ENCODE data around the gene OR9A4.
"Not testable (repeated sequence)": the region's sequence is repeated elsewhere in the genome, so short reads cannot be mapped to it uniquely, and the experiment has no call there.

Gene OR9A4, protein sequence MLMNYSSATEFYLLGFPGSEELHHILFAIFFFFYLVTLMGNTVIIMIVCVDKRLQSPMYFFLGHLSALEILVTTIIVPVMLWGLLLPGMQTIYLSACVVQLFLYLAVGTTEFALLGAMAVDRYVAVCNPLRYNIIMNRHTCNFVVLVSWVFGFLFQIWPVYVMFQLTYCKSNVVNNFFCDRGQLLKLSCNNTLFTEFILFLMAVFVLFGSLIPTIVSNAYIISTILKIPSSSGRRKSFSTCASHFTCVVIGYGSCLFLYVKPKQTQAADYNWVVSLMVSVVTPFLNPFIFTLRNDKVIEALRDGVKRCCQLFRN

DNA sequence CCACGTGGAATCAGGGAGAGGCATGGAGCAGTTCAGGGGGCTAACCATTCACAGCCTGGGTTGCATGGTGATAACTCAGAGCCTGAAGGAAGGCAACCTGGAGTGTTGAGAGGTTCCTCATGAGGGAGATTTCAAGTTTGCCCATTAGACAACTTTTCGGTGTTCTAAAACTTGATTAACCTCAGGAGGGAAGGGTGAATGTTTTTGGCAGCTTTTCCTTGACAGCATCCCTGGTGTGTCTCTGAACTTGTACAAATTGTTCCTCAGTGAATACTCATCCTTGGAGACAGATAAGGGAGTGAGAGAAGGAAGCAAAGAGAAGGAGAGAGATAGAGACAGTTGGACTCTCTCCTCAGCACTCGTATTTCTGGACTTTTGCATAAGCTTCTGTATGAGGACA lies at the start of gene OR9A4:
Gene OR9A4 (plus strand): TSS at position 301 of the 400 bp plus-strand sequence. CDS start 2,477 bp downstream, outside the sequence.
- H3K9me3 Mint-ChIP-seq: no peaks in the 10 kb centered on the region
- CTCF ChIA-PET: no interaction called here
- H3K4me1 Mint-ChIP-seq: no peaks in the 10 kb centered on the region
- no peak for DNase-seq
- no peak within 1 kb of the TSS for H3K4me3 Mint-ChIP-seq
- no peaks in the 10 kb centered on the region for H3K36me3 Mint-ChIP-seq
- no peaks in the 10 kb centered on the region for H3K27me3 Mint-ChIP-seq
- H3K27ac Mint-ChIP-seq: no peak within 1 kb of the TSS

DNA sequence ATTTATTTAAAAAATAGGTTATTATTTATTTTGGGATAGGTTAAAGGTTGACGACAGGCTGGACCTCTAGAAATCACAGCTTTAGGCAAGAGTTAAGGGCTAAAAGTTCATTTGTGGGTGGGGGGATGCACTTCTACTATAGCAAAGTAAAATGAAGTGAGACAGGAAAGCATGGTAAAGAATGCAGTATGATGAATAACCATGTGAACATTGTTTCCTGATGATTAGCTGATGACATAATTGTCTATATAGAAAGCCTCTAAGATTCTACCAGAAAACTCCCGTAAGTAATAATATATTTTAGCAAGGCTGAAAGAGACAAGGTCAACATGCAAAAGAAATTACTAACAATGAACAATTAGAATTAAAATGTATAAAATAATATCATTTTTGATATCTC lies 49.2 kb upstream of the OR9A4 start:
- H3K27ac Mint-ChIP-seq: no peak overlapping the region
- H3K9me3 Mint-ChIP-seq: peaks cover 3% of the 10 kb centered on the region
- CTCF ChIA-PET: no interaction called here
- H3K4me3 Mint-ChIP-seq: no peak overlapping the region
- H3K36me3 Mint-ChIP-seq: no peaks in the 10 kb centered on the region
- no peak for DNase-seq
- H3K4me1 Mint-ChIP-seq: no peaks in the 10 kb centered on the region
- no peaks in the 10 kb centered on the region for H3K27me3 Mint-ChIP-seq

DNA sequence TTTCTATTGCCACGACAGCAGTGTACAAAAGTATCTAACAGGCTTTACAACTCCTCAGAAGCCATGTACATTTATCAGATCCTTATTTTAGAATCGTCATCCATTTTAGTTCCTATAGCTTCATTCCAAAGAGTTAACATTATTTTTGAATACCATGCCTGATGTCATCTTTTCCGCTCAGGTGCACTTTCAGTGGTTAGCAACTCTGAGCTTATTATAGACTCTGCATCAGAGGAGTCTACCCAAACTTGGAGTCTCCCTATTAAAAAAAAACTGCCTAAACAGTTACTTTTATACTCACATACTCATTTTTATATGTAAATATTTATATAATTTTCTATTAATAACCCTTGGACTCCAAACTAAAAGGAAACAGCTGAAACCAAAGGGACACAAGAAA lies 43.3 kb upstream of the OR9A4 start:
- H3K4me1 Mint-ChIP-seq: no peaks in the 10 kb centered on the region

DNA sequence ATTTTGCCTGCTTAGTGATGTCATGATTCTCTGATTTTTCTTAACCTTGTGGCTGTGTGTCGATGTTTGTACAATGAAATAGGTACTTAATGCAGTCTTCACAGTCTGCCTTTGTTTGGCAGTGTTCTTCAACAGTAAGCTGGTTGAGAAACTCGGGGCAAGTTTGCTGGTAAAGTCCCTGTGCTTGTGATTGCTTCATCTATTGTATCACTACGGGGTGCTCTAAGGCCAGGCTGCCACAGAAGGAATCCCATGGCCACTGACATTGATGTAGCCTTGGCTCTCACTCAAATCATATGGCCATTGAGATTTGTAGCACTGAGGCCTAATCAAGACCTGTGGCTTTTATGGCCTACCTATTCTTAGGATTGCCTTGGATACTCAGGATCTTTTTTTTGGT lies 41.4 kb upstream of the OR9A4 start:
- no peaks in the 10 kb centered on the region for H3K4me1 Mint-ChIP-seq
- H3K27me3 Mint-ChIP-seq: no peaks in the 10 kb centered on the region
- CTCF ChIA-PET: no interaction called here
- no peak for DNase-seq
- peaks cover 3% of the 10 kb centered on the region for H3K9me3 Mint-ChIP-seq
- no peak overlapping the region for H3K4me3 Mint-ChIP-seq
- no peaks in the 10 kb centered on the region for H3K36me3 Mint-ChIP-seq
- no peak overlapping the region for H3K27ac Mint-ChIP-seq

More for the DNA sequence above, 43.3 kb upstream of the OR9A4 start:
- Mint-ChIP-seq H3K36me3 (no peaks in the 10 kb centered on the region), H3K9me3 (peaks cover 3% of the 10 kb centered on the region), H3K27ac (no peak overlapping the region), H3K4me3 (no peak overlapping the region), H3K27me3 (no peaks in the 10 kb centered on the region)
- DNase-seq: no peak
- CTCF ChIA-PET: no interaction called here

DNA sequence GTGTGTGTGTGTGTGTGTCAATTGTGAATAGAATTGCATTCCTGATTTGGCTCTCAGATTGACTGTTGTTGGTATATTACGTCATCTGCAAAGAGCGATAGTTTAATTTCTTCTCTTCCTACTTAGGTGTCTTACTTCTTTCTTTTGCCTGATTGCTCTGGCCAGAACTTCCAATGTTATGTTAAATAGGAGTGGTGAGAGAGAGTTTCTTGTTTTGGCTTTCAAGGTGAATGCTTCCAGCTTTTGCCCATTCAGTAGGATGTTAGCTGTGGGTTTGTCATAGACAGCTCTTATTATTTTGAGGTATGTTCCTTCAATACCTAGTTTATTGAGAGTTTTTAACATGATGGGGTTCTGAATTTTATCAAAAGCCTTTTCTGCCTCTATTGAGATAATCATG lies 40.7 kb upstream of the OR9A4 start:
- Mint-ChIP-seq H3K9me3 (no peaks in the 10 kb centered on the region), H3K4me1 (no peaks in the 10 kb centered on the region), H3K4me3 (no peak overlapping the region), H3K27me3 (no peaks in the 10 kb centered on the region), H3K27ac (no peak overlapping the region), H3K36me3 (no peaks in the 10 kb centered on the region)
- DNase-seq: no peak
- CTCF ChIA-PET: no interaction called here

DNA sequence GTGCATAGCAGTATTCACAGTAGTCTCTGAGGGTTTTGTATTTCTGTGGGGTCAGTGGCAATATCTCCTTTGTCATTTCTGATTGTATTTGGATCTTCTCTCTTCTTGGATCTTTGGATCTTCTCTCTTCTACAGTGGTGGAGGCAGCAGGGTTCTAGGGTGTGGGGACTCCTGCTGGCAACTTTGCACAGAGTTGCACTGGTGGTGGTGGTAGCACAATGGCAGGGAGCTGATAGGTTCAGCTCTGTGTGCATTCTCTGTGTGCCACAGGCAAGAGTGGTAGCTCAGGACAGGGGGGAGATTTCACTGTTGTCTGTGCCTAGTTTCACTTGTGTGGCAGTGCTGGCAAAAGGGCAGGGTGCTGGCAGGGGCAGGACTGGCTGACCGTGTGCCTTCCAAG lies 39.8 kb upstream of the OR9A4 start:
- CTCF ChIA-PET: interaction anchor here (0.7 kb wide), 1 partner anchor 161 kb away, joined by 3 read pairs; no protein-coding TSS in a partner anchor
- no peak overlapping the region for H3K4me3 Mint-ChIP-seq
- H3K36me3 Mint-ChIP-seq: no peaks in the 10 kb centered on the region
- no peaks in the 10 kb centered on the region for H3K9me3 Mint-ChIP-seq
- no peaks in the 10 kb centered on the region for H3K27me3 Mint-ChIP-seq
- no peak for DNase-seq
- no peak overlapping the region for H3K27ac Mint-ChIP-seq
- H3K4me1 Mint-ChIP-seq: no peaks in the 10 kb centered on the region

DNA sequence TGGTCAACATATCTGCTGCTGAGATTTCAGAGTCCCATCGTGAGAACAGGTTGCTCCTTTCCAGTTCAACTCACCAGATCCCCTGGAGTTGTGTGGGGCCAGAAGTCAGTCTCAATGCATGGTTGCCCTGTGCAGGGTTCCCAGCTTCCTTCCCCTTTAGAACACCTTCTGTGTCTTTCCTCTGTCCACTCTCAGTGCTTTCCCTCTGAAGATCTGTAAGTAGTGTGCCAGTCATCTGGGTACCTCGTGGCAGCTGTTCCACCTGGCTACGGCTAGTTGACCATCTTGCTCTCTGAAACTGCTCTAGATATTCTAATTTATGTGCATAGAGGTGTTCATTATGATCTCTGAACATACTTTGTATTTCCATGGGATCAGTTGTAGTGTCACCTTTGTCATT lies 38.8 kb upstream of the OR9A4 start:
- Mint-ChIP-seq H3K27ac (no peak overlapping the region), H3K9me3 (no peaks in the 10 kb centered on the region), H3K4me1 (no peaks in the 10 kb centered on the region), H3K36me3 (no peaks in the 10 kb centered on the region), H3K27me3 (no peaks in the 10 kb centered on the region), H3K4me3 (no peak overlapping the region)
- CTCF ChIA-PET: no interaction called here
- no peak for DNase-seq

DNA sequence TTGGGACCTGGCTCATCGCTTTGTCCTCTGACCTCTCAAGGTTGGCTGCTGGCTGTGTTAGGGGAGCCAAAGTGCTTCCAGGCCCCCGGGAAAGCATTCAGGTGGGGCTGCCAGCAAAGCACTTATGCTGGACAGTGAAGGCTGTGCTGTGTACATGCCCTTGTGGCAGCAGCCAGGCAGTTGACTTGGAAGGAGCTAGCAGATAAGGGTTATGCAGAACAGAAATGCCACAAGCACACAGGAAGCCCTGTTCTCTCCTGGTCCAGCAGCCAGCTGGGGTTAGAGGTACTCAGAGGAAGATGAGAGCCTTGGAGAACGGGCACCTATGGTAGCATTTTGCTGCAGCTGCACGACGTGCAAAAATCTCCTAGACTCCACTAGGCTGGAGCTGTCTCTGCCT lies 35.2 kb upstream of the OR9A4 start:
- no peaks in the 10 kb centered on the region for H3K36me3 Mint-ChIP-seq
- CTCF ChIA-PET: no interaction called here

DNA sequence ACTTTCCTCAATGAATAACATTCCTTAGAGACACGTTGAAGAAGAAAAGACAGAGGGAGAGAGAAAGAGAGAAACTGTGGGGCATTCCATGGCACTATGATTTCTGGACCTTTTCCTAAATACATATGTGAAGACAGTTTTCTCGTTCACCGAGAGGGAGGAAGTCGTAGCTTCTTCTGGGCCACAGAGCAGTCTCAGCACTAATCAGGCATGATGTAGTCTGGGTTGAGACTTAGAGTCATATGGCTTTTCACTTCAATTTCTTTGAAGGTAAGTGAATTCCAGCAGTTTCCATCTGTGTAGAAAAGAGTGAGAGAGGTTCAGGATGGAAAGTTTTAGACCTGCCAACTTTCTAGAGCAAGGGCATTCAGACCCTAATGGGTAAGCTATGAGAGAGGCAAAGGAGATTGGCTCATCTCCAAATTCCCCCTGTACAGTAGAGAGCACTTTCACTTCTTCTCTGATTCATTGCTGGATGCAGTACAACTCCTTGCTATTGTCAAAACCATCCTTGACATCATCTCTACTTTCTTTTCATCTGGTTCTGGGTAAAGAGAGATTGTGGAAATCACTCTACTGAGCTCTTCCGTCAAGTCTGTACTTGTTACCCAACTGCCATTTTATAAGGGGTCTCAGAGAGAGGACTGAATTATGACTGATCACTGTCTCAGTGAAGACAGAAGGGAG lies 31.5 kb upstream of the OR9A4 start:
- Mint-ChIP-seq H3K27ac (no peak overlapping the region), H3K9me3 (peaks cover 4% of the 10 kb centered on the region), H3K4me3 (no peak overlapping the region), H3K36me3 (no peaks in the 10 kb centered on the region), H3K4me1 (no peaks in the 10 kb centered on the region), H3K27me3 (no peaks in the 10 kb centered on the region)
- CTCF ChIA-PET: no interaction called here
- no peak for DNase-seq

More for the DNA sequence above, 35.2 kb upstream of the OR9A4 start:
- no peak overlapping the region for H3K27ac Mint-ChIP-seq
- H3K9me3 Mint-ChIP-seq: peaks cover 2% of the 10 kb centered on the region
- H3K4me3 Mint-ChIP-seq: no peak overlapping the region
- no peaks in the 10 kb centered on the region for H3K27me3 Mint-ChIP-seq
- no peak for DNase-seq
- no peaks in the 10 kb centered on the region for H3K4me1 Mint-ChIP-seq

DNA sequence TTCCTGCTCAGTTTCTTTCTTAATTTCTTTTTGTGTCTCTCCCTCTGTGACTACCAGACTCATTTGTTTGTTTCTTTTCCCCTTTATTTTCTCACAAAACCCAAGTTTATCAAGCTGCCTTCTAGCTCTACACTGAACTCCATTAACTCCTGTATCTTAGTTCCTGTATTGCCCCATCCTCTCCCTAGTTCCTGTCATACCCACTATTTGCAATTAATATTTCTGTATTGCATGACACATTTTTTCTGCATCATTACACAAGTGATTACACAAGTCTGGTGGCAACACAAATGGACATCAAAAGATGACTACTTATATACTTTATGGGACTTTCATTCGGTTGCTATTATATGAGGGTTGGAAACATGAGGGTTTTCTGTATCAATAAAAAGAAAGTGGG lies 26.9 kb upstream of the OR9A4 start:
- H3K4me1 Mint-ChIP-seq: no peaks in the 10 kb centered on the region
- H3K27ac Mint-ChIP-seq: no peak overlapping the region
- H3K36me3 Mint-ChIP-seq: no peaks in the 10 kb centered on the region
- H3K4me3 Mint-ChIP-seq: no peak overlapping the region
- no peaks in the 10 kb centered on the region for H3K27me3 Mint-ChIP-seq
- H3K9me3 Mint-ChIP-seq: peaks cover 1% of the 10 kb centered on the region
- CTCF ChIA-PET: no interaction called here
- no peak for DNase-seq

DNA sequence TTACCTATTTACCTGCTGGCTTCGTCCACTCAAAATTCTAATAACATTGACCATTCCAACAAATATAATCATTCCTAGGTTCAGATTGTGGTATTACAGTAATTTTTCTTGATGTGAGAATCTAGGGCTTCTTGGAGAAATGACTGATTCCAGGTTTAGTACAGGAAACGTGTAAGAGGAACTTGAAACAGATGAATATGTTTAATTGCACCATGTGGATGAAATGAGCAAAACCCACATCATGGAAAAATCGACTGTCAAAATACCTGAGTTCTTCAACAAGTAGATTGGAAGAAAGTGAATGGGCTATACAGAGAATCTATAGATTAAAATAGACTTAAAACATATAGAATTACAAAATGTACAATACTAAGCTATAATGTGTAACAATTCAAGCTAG lies 24.9 kb upstream of the OR9A4 start:
- Mint-ChIP-seq H3K4me3 (no peak overlapping the region), H3K27ac (no peak overlapping the region), H3K9me3 (peaks cover 1% of the 10 kb centered on the region), H3K4me1 (no peaks in the 10 kb centered on the region), H3K36me3 (no peaks in the 10 kb centered on the region), H3K27me3 (no peaks in the 10 kb centered on the region)
- CTCF ChIA-PET: no interaction called here
- no peak for DNase-seq

DNA sequence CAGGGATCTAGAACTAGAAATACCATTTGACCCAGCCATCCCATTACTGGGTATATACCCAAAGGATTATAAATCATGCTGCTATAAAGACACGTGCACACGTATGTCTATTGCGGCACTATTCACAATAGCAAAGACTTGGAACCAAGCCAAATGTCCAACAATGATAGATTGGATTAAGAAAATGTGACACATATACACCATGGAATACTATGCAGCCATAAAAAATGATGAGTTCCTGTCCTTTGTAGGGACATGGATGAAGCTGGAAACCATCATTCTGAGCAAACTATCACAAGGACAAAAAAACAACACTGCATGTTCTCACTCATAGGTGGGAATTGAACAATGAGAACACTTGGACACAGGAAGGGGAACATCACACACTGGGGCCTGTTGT lies 16.8 kb upstream of the OR9A4 start:
- H3K27me3 Mint-ChIP-seq, H3K36me3 Mint-ChIP-seq, H3K4me1 Mint-ChIP-seq, H3K27ac Mint-ChIP-seq, H3K4me3 Mint-ChIP-seq, H3K9me3 Mint-ChIP-seq, DNase-seq, CTCF ChIA-PET: not testable (repeated sequence)

DNA sequence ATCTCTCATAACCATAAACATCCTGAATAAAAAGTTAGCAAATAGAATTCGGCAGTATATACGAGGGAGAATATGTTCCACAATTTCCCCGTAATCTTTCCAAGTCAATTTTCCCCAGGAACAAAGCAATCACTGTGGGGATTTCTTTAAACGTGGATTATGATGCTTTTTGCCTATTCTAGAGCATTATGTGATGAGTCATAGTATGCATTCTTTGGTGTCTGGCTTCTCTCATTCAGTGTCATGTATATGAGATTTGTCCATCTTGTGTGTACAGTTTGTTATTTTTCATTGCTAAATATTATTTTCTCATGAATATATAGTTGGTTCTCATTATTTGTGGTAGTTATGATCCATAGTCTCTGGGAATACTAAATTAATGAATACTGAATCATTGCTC lies 9.9 kb upstream of the OR9A4 start:
- CTCF ChIA-PET: no interaction called here
- no peaks in the 10 kb centered on the region for H3K4me1 Mint-ChIP-seq

DNA sequence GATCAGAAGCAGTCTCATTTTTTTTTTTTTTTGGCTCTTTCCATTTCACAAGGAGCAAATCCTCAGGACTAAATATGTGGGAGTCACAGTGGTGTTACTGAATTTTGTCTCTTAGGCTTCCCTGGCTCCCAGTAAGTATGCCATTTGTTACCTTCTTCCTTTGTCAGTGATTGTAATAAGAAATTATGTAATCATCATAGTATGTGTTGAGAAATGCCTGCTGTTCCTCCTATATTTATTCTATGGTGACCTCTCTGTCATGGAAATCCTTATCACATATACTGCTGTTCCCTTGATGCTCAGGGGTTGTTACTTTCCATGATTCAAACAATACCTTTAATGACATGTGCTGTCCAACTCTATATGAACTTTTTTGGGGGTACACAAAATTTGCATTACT lies 4.8 kb upstream of the OR9A4 start:
- no peaks in the 10 kb centered on the region for H3K9me3 Mint-ChIP-seq
- no peak overlapping the region for H3K4me3 Mint-ChIP-seq
- H3K27me3 Mint-ChIP-seq: peaks cover 5% of the 10 kb centered on the region
- CTCF ChIA-PET: no interaction called here
- H3K36me3 Mint-ChIP-seq: no peaks in the 10 kb centered on the region
- no peaks in the 10 kb centered on the region for H3K4me1 Mint-ChIP-seq
- no peak overlapping the region for H3K27ac Mint-ChIP-seq
- DNase-seq: no peak

More for the DNA sequence above, 9.9 kb upstream of the OR9A4 start:
- Mint-ChIP-seq H3K27ac (no peak overlapping the region), H3K27me3 (peaks cover 8% of the 10 kb centered on the region), H3K4me3 (no peak overlapping the region), H3K9me3 (no peaks in the 10 kb centered on the region), H3K36me3 (no peaks in the 10 kb centered on the region)
- DNase-seq: no peak

DNA sequence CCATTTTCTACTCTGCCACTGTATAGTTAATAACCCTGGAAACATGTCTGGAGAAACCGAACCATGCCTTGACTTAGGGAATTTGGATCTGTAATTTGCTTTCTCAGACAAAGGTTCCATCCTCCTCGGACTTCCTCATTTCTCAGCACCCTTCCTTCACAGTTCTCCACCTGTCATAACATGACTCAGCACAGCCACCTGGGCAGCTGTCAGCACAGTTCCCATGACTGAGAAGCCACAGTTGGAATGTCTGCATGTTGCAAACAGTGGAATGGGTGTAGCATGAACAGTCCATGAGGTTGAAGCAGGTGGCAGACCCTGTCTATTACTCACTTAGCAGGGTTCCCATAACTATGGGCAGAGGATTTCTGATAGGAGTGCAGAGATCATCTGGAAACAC lies 634 bp upstream of the OR9A4 start:
- no peak for DNase-seq
- H3K27me3 Mint-ChIP-seq: no peaks in the 10 kb centered on the region
- no peak overlapping the region for H3K27ac Mint-ChIP-seq
- no peaks in the 10 kb centered on the region for H3K4me1 Mint-ChIP-seq
- no peaks in the 10 kb centered on the region for H3K36me3 Mint-ChIP-seq
- H3K4me3 Mint-ChIP-seq: no peak overlapping the region
- CTCF ChIA-PET: no interaction called here
- H3K9me3 Mint-ChIP-seq: no peaks in the 10 kb centered on the region

All from activated naive CD4-positive, alpha-beta T cell treated with anti-CD3 and anti-CD28 coated beads, Interleukin-2, amount 10 ng/mL, durations not matched to agents 7 days and 5 days (primary cell).